ENCODE results near the gene CYLD. TPM values are rescaled to one million over a fixed set of nuclear protein-coding genes. Genes with fewer than 3 reads are reported as not detected.

CYLD gene
- total RNA-seq, 3 donors from 2014 or later = 40.6 to 62.9 (median 43.4) TPM

- Histone ChIP-seq H3K36me3 (no peaks in the 10 kb centered on the region), H3K4me3 (no peak overlapping the region), H3K27ac (no peak overlapping the region), H3K27me3 (peaks cover 0 to 6% of the 10 kb centered on the region in 2 donors), H3K9me3 (no peaks in the 10 kb centered on the region), H3K4me1 (no peaks in the 10 kb centered on the region)
- no peak for TF ChIP-seq POLR2A (IDR thresholded peaks at IDR 0.05)
- no peak for TF ChIP-seq POLR2AphosphoS5 (IDR thresholded peaks at IDR 0.05)
- no peak for TF ChIP-seq CTCF (IDR thresholded peaks at IDR 0.05)
- intact Hi-C loops (cut with DNase I; ENCODE audit: low total_unique reads) = no loop called here
- no peak for DNase-seq (ENCODE audit: low spot score in 2 of 2)
Measured at GRCh38 chr16:50835358-50836060, 93.6 kb downstream of the CYLD start.

- intact Hi-C loops (cut with DNase I; ENCODE audit: low total_unique reads) = no loop called here
- no peaks in the 10 kb centered on the region for H3K4me1 ChIP-seq
- TF ChIP-seq POLR2A (IDR thresholded peaks at IDR 0.05) (no peak), CTCF (IDR thresholded peaks at IDR 0.05) (no peak), POLR2AphosphoS5 (IDR thresholded peaks at IDR 0.05) (no peak)
Measured at GRCh38 chr16:50836121-50836621, 94.3 kb downstream of the CYLD start.

GRCh38 chr16:50837324-50837723 lies 95.4 kb downstream of the CYLD start:
- no peak for DNase-seq (ENCODE audit: low spot score in 2 of 2)

More at GRCh38 chr16:50836121-50836621, 94.3 kb downstream of the CYLD start:
- Histone ChIP-seq H3K36me3 (no peaks in the 10 kb centered on the region), H3K9me3 (no peaks in the 10 kb centered on the region), H3K27ac (no peak overlapping the region), H3K4me3 (no peak overlapping the region), H3K27me3 (peaks cover 0 to 8% of the 10 kb centered on the region in 2 donors)
- DNase-seq (ENCODE audit: low spot score in 2 of 2) = no peak

GRCh38 chr16:50838165-50838564 lies 96.3 kb downstream of the CYLD start:
- DNase-seq (ENCODE audit: low spot score in 2 of 2) = no peak
- no peaks in the 10 kb centered on the region for H3K4me1 ChIP-seq
- peaks cover 0 to 16% of the 10 kb centered on the region in 2 donors for H3K27me3 ChIP-seq
- H3K36me3 ChIP-seq = no peaks in the 10 kb centered on the region
- H3K27ac ChIP-seq = no peak overlapping the region
- H3K4me3 ChIP-seq = no peak overlapping the region
- TF ChIP-seq POLR2AphosphoS5 (IDR thresholded peaks at IDR 0.05) (no peak), POLR2A (IDR thresholded peaks at IDR 0.05) (no peak), CTCF (IDR thresholded peaks at IDR 0.05) (no peak)
- no peaks in the 10 kb centered on the region for H3K9me3 ChIP-seq
- intact Hi-C loops (cut with DNase I; ENCODE audit: low total_unique reads) = no loop called here

More at GRCh38 chr16:50837324-50837723, 95.4 kb downstream of the CYLD start:
- H3K27me3 ChIP-seq = peaks cover 0 to 16% of the 10 kb centered on the region in 2 donors
- H3K4me1 ChIP-seq = no peaks in the 10 kb centered on the region
- no peak overlapping the region for H3K4me3 ChIP-seq
- no peaks in the 10 kb centered on the region for H3K36me3 ChIP-seq
- TF ChIP-seq POLR2AphosphoS5 (IDR thresholded peaks at IDR 0.05) (no peak), CTCF (IDR thresholded peaks at IDR 0.05) (no peak), POLR2A (IDR thresholded peaks at IDR 0.05) (no peak)
- intact Hi-C loops (cut with DNase I; ENCODE audit: low total_unique reads) = no loop called here
- no peak overlapping the region for H3K27ac ChIP-seq
- H3K9me3 ChIP-seq = no peaks in the 10 kb centered on the region

- Histone ChIP-seq H3K4me3 (no peak overlapping the region), H3K27me3 (peaks cover 0 to 16% of the 10 kb centered on the region in 2 donors), H3K27ac (no peak overlapping the region), H3K9me3 (no peaks in the 10 kb centered on the region), H3K36me3 (no peaks in the 10 kb centered on the region), H3K4me1 (no peaks in the 10 kb centered on the region)
- TF ChIP-seq POLR2A (IDR thresholded peaks at IDR 0.05) = no peak
- no peak for TF ChIP-seq POLR2AphosphoS5 (IDR thresholded peaks at IDR 0.05)
- no peak for TF ChIP-seq CTCF (IDR thresholded peaks at IDR 0.05)
- no peak for DNase-seq (ENCODE audit: low spot score in 2 of 2)
- intact Hi-C loops (cut with DNase I; ENCODE audit: low total_unique reads) = no loop called here
Measured at GRCh38 chr16:50838885-50839284, 97.0 kb downstream of the CYLD start.
